Left ventricle myocardium superior (tissue), 1 donor: ENCODE measurements around the gene SUCLA2. TPM values are rescaled to one million over a fixed set of nuclear protein-coding genes. Genes with fewer than 3 reads are reported as not detected.

Experiments
- ATAC-seq: fragments of 200-7000 bp; cut with Tn5 transposase; one replicate; pipeline ENCODE4 v1.9.1; 2020; ENCODE audit warnings: mild to moderate bottlenecking, moderate library complexity
- DNase-seq: peaks from one replicate; pipeline ENCODE4 v3.0.0-alpha.2; 2020
- intact Hi-C: fragments of 100-400 bp; cut with micrococcal nuclease; formaldehyde crosslinking; loops from one replicate; pipeline ENCODE4 v1.11.0; 2022
- total RNA-seq: library from RNA; stranded (reverse); fragmentation: NEBNext Ultra II Directional; extraction: Animal tissue kit (Norgen Biotek cat#: 25700); gene quantifications from one replicate; pipeline ENCODE4 v1.2.1, GENCODE V29; 2021
- donor health status: DM: no; HTN: yes; CAD: no; lungs with severe emphysema.

The SUCLA2 gene
- total RNA-seq, 1 donor from 2014 or later: 167 TPM

DNA sequence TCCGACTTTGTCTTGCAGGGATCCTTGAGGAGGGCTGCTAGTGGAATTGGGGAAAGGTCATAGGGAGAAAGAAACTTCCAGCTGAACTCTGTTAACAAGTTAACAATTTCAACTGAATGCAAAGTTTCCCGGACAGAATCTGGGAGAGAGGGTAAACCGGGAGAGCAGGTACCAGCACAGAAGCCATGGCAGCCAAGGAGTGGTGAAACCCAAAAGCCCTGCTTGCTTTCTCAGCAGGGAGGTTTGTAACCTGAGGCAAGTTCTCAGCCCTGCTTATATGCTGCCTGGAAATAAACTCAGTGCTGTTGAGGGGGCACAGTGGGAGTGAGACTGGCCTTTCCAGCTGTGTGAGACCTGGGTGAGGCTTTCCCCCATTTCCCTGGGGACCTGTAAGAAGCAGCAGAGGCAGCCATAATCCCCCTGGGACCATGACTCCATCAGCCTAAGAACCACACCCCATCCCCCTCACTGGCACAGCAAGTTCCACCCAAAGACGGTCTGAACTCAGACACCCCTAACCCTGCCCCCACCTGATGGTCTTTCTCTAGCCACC is 84.0 kb downstream of the SUCLA2 start:
- no peak for ATAC-seq
- intact Hi-C loops: no loop called here
- DNase-seq: no peak

DNA sequence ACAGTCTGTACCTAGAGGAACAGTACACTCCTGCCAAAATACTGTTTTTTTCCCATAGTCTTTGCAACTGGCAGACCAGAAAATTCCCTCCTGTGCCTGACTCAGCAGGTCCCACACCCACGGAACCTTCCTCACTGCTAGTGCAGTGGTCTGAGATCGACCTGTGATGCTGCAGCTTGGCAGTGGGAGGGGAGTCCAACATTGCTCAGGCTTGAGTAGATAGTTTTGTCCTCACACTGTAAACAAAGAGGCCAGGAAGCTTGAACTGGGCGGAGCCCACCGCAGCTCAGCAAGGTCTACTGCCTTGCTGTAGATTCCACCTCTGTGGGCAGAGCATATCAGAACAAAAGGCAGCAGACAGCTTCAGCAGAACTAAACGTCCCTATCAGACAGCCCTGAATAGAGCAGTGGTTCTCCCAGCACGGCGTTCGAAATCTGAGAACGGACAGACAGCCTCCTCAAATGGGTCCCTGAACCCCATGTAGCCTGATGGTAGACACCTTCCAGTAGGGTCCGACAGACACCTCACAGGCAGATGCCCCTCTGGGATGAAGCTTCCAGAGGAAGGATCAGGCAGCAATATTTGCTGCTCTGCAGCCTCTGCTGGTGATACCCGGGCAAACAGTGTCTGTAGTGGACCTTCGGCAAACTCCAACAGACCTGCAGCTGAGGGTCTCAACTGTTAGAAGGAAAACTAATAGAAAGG is 92.7 kb downstream of the SUCLA2 start:
- ATAC-seq: no peak
- intact Hi-C loops: no loop called here
- no peak for DNase-seq

DNA sequence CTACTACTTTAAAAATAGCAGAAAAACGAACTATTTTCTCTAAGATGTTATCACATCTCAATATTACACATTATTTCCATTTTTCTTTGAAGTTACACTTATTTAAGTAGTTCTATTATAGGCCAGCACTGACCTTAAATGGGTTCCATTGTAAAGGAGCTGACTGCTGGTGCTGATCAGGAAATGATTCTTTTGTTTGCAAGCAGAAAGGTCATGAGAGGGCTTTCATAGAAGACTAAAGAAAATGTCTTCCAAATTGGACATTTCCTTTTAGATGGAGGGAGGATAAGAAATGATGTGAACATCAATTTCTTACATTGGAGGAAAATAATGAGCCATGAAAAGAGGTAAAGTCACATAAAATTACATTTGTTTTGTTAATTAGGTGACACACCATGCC is 96.2 kb downstream of the SUCLA2 start:
- intact Hi-C loops: no loop called here
- no peak for DNase-seq
- ATAC-seq: no peak

DNA sequence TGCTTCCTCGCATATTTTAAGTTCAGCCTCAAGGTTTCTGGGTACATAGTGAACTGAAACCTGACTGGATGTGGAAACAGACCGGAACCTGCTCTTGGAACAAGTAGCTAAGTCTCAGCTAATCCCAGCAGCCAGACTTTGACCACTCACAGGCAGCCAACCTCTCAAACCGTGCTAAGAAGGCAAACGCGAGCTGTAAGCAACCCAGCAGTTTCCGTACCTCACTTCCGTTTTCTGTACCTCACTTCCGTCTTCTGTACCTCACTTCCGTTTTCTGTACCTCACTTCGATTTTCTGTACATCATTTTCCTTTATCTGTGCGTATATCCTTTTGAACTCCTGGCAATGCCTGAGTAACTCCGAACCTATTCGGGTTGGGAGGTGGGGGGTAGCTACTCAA is 96.8 kb downstream of the SUCLA2 start:
- ATAC-seq (no peak), DNase-seq (no peak)
- intact Hi-C loops: no loop called here

DNA sequence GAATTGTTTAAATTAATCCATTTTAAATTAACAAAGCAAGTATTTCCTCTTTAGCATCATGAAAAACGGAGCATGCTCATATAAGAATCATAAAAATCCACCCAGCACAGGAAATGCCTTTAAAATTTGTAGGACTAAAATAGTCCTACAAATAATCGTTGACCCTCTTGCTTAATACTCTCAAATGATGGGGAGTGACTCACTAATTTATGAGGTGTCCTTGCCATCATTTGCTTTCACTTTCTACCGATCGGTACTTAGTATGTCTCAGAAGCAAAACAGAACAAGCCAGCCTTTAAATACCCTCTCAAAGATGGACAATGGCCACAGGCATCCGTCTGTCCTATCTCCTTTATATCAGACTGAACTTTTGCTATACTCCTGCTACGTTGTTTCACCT is 97.2 kb downstream of the SUCLA2 start:
- DNase-seq (no peak), ATAC-seq (no peak)
- intact Hi-C loops: no loop called here

DNA sequence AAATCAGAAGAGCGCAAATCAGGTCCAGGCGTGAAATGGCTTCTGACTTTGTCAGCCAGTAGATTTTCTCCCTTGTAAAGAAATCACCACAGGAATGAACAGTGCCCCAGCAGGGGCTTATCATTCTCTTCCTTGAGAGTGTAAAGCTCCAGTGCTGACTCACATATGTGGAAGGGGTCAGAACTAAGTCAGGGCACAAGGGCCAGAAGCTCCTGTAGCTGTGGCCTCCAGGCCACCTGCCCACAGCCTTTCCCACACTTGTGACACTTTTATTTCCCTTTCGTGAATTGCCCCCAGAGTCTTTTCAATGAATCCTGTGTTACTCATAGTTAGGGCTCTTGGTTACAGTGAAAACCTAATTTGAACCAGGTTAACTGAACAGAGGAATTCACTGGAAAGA is 99.6 kb downstream of the SUCLA2 start:
- intact Hi-C loops: no loop called here
- DNase-seq: no peak
- no peak for ATAC-seq

DNA sequence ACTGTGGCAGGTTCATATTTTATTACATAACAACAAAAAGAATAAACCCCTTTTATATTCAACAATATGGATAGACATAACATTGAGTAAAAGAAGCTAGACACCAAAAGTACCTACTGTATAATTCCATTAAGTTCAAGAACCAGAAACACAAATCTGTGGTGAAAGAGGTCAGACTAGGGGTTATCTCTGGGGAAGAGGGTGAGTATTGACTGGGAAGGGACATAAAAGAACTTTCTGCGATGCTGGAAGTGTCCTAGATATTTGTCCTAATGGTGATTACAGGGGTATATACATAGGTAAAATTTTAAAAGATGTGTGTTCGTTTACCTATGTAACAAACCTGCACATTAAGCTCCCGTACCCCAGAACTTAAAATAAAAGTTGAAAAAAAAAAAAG is 103.0 kb downstream of the SUCLA2 start:
- no peak for DNase-seq
- intact Hi-C loops: no loop called here
- ATAC-seq: no peak

DNA sequence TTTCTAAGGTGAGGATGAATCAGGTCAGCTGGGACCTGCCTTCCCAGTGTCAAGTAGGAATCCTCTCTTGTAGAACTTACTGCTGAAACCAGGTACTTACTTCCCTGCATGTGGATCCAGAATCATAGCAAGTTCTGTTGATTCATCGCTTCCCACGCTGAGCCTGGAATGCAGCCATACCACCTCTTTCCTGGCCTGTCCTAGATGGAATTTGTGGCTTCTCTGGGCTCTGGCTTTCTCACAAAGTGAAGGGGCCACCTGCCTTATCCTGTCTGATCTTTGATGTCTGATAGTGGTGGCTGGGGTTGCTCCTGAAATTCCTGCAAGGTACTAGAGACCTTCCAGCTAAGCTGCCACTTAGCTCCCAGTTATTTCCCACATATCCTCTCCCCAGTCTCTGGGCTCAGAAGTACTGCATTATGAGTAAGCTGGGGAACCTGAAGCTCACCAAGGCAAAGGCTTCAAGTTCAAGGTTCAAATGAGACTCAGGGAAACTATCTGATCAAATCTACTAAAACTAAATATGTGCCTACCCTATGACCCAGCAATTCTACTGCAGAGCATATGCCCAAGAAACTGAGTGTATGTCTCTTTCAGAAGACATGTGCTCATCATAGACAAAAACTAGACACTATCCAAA is 103.5 kb downstream of the SUCLA2 start:
- DNase-seq (no peak), ATAC-seq (no peak)
- intact Hi-C loops: no loop called here

DNA sequence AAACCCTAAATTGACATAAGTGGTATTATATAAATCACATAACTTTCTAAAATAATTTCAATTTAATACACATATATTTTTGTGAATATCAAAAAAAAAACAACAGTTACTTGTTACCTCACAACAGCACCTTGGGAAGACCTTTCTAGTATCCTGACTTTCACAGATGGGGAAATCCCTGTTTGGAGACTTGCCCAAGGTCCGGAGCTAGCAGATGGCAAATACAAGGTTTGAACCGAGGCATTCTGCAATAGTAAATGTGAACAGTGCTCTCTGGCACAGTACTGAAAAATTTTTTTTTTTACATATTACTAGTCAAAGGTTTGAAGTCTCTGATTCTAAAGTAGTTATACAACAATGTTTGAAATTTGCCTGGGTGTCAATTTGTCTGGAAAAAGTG is 104.5 kb downstream of the SUCLA2 start:
- ATAC-seq: no peak
- intact Hi-C loops: no loop called here
- no peak for DNase-seq

DNA sequence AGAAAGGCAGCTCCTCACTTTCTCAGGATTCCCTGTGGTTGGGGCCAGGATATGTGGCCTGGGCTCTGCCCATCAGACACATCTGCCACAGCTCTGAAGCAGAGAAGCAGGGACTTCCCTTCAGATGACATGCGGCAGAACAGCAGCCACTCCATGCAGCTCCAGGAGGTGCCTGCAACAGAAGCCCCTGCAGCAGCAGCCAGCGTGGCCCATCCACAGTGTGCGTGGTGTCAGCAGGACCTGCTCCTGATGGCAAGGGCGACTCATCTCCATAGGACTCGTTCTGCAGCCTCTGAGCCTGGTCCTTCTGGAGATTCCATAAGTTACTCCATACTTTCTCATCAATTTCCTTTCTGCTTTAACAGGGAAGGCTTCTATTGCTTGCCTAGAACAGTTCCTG is 105.0 kb downstream of the SUCLA2 start:
- intact Hi-C loops: no loop called here
- ATAC-seq (no peak), DNase-seq (no peak)

DNA sequence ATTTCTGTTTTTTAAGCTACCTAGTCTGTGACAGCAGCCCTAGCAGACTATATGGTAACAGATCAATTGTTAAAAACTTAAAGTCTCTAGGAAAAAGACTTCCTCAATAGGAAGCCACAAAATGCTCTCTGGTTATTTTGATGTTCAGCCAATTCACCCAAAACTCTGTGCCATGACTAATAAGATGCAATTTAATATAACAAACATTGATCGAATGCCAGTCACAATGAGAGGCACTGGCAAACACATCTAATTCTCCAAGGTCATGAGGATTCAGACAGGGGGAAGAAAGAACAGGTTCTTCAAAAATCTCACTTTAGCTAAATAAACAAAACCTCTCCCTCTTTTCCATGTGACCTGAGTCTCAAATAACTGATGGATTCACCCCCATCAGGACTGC is 107.5 kb downstream of the SUCLA2 start:
- intact Hi-C loops: no loop called here
- DNase-seq (no peak), ATAC-seq (no peak)

Other genes starting within 250 kb of the SUCLA2 start
- gene NUDT15, start 36.5 kb upstream of the SUCLA2 start, total RNA-seq: 11.7 TPM
- 43.4 TPM for gene MED4, start 93.8 kb upstream of the SUCLA2 start, total RNA-seq
- 519 TPM for gene ITM2B, start 231.9 kb upstream of the SUCLA2 start, total RNA-seq